Glutamatergic neuron (in vitro differentiated cells): ENCODE measurements around the gene TRNT1. TPM values are rescaled to one million over a fixed set of nuclear protein-coding genes. Genes with fewer than 3 reads are reported as not detected.

ENCODE experiments used
- DNase-seq: peaks from one replicate; pipeline ENCODE4 v3.0.0; 2022
- H3K27ac Mint-ChIP-seq: one replicate; pipeline ENCODE4 v1.8.0; 2020; ENCODE audit warnings: mild to moderate bottlenecking, mixed read lengths, inconsistent platforms; ENCODE audit not compliant: unreplicated experiment
- H3K27me3 Mint-ChIP-seq: one replicate; pipeline ENCODE4 v1.8.0; 2020; ENCODE audit warnings: mild to moderate bottlenecking, moderate library complexity, mixed read lengths, inconsistent platforms; ENCODE audit not compliant: unreplicated experiment
- H3K36me3 Mint-ChIP-seq: one replicate; pipeline ENCODE4 v1.8.0; 2020; ENCODE audit warnings: mild to moderate bottlenecking, mixed read lengths, inconsistent platforms; ENCODE audit not compliant: unreplicated experiment
- H3K4me1 Mint-ChIP-seq: one replicate; pipeline ENCODE4 v1.8.0; 2020; ENCODE audit warnings: mild to moderate bottlenecking, low read depth, mixed read lengths, inconsistent platforms; ENCODE audit not compliant: unreplicated experiment
- H3K4me3 Mint-ChIP-seq: one replicate; pipeline ENCODE4 v1.8.0; 2020; ENCODE audit warnings: mild to moderate bottlenecking, mixed read lengths, inconsistent platforms; ENCODE audit not compliant: unreplicated experiment
- H3K9me3 Mint-ChIP-seq: one replicate; pipeline ENCODE4 v1.8.0; 2020; ENCODE audit warnings: mild to moderate bottlenecking, moderate library complexity, mixed read lengths, inconsistent platforms; ENCODE audit not compliant: unreplicated experiment
- CTCF ChIP-seq: fragments of 200-600 bp; sonication (generic); IDR thresholded peaks from one replicate; pipeline ENCODE4 v1.5.0; 2021; ENCODE audit not compliant: partially characterized antibody, unreplicated experiment
- total RNA-seq: library from RNA; stranded (reverse); fragmentation: NEBNext Ultra II Directional; extraction: Animal tissue kit (Norgen Biotek cat#: 25700); gene quantifications from one replicate; pipeline ENCODE4 v1.2.1, GENCODE V29; 2021; ENCODE audit not compliant: unreplicated experiment

TRNT1 gene
- total RNA-seq, 1 donor from 2014 or later = 27.3 TPM

GRCh38 chr3:3089017-3089416, 37.7 kb upstream of the TRNT1 start:
- Mint-ChIP-seq H3K27me3 (no peaks in the 10 kb centered on the region), H3K4me1 (no peaks in the 10 kb centered on the region), H3K27ac (no peak overlapping the region), H3K9me3 (no peaks in the 10 kb centered on the region), H3K36me3 (no peaks in the 10 kb centered on the region), H3K4me3 (no peak overlapping the region)
- TF ChIP-seq CTCF = no peak
- no peak for DNase-seq

GRCh38 chr3:3097958-3098357, 28.8 kb upstream of the TRNT1 start:
- TF ChIP-seq CTCF = no peak
- H3K27me3 Mint-ChIP-seq = peaks cover 1% of the 10 kb centered on the region
- no peak overlapping the region for H3K4me3 Mint-ChIP-seq
- H3K27ac Mint-ChIP-seq = no peak overlapping the region
- no peaks in the 10 kb centered on the region for H3K4me1 Mint-ChIP-seq
- H3K36me3 Mint-ChIP-seq = no peaks in the 10 kb centered on the region
- H3K9me3 Mint-ChIP-seq = no peaks in the 10 kb centered on the region
- DNase-seq = no peak

- H3K4me3 Mint-ChIP-seq = no peak overlapping the region
- no peak for DNase-seq
These were observed 24.9 kb upstream of the TRNT1 start for GRCh38 chr3:3101660-3102458.

GRCh38 chr3:3102751-3103150, 24.0 kb upstream of the TRNT1 start:
- DNase-seq = no peak
- H3K4me1 Mint-ChIP-seq = no peaks in the 10 kb centered on the region
- no peak for TF ChIP-seq CTCF
- H3K27me3 Mint-ChIP-seq = no peaks in the 10 kb centered on the region
- no peaks in the 10 kb centered on the region for H3K36me3 Mint-ChIP-seq
- H3K27ac Mint-ChIP-seq = no peak overlapping the region
- H3K4me3 Mint-ChIP-seq = no peak overlapping the region
- no peaks in the 10 kb centered on the region for H3K9me3 Mint-ChIP-seq

More at GRCh38 chr3:3101660-3102458, 24.9 kb upstream of the TRNT1 start:
- Mint-ChIP-seq H3K9me3 (no peaks in the 10 kb centered on the region), H3K27ac (no peak overlapping the region), H3K36me3 (no peaks in the 10 kb centered on the region), H3K27me3 (no peaks in the 10 kb centered on the region), H3K4me1 (no peaks in the 10 kb centered on the region)
- no peak for TF ChIP-seq CTCF

GRCh38 chr3:3105246-3105645, 21.5 kb upstream of the TRNT1 start:
- H3K9me3 Mint-ChIP-seq = no peaks in the 10 kb centered on the region
- H3K4me3 Mint-ChIP-seq = no peak overlapping the region
- no peaks in the 10 kb centered on the region for H3K27me3 Mint-ChIP-seq
- no peak for DNase-seq
- TF ChIP-seq CTCF = no peak
- no peak overlapping the region for H3K27ac Mint-ChIP-seq
- no peaks in the 10 kb centered on the region for H3K4me1 Mint-ChIP-seq
- no peaks in the 10 kb centered on the region for H3K36me3 Mint-ChIP-seq
